ENCODE measurements around the gene MPZL1. TPM values are rescaled to one million over a fixed set of nuclear protein-coding genes. Genes with fewer than 3 reads are reported as not detected.

Gene MPZL1
- total and polyA plus RNA-seq, 4 donors = 11.3 to 26.1 (median 16.8) TPM

- TF ChIP-seq FOXA2 (IDR thresholded peaks at IDR 0.05) (no peak), MAX (IDR thresholded peaks at IDR 0.05) (no peak), GABPA (IDR thresholded peaks at IDR 0.05 in 1 of 2, conservative IDR thresholded peaks at IDR 0.05 in 1 of 2) (no peak), YY1 (IDR thresholded peaks at IDR 0.05) (no peak), NR2F2 (IDR thresholded peaks at IDR 0.05) (no peak), EGR1 (IDR thresholded peaks at IDR 0.05; ENCODE audit: low read depth in 2 of 2) (no peak), RAD21 (IDR thresholded peaks at IDR 0.05) (no peak)
- TF ChIP-seq, protein P1, sequence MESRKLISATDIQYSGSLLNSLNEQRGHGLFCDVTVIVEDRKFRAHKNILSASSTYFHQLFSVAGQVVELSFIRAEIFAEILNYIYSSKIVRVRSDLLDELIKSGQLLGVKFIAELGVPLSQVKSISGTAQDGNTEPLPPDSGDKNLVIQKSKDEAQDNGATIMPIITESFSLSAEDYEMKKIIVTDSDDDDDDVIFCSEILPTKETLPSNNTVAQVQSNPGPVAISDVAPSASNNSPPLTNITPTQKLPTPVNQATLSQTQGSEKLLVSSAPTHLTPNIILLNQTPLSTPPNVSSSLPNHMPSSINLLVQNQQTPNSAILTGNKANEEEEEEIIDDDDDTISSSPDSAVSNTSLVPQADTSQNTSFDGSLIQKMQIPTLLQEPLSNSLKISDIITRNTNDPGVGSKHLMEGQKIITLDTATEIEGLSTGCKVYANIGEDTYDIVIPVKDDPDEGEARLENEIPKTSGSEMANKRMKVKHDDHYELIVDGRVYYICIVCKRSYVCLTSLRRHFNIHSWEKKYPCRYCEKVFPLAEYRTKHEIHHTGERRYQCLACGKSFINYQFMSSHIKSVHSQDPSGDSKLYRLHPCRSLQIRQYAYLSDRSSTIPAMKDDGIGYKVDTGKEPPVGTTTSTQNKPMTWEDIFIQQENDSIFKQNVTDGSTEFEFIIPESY (IDR thresholded peaks at IDR 0.05) = no peak
- TF ChIP-seq, protein P2, sequence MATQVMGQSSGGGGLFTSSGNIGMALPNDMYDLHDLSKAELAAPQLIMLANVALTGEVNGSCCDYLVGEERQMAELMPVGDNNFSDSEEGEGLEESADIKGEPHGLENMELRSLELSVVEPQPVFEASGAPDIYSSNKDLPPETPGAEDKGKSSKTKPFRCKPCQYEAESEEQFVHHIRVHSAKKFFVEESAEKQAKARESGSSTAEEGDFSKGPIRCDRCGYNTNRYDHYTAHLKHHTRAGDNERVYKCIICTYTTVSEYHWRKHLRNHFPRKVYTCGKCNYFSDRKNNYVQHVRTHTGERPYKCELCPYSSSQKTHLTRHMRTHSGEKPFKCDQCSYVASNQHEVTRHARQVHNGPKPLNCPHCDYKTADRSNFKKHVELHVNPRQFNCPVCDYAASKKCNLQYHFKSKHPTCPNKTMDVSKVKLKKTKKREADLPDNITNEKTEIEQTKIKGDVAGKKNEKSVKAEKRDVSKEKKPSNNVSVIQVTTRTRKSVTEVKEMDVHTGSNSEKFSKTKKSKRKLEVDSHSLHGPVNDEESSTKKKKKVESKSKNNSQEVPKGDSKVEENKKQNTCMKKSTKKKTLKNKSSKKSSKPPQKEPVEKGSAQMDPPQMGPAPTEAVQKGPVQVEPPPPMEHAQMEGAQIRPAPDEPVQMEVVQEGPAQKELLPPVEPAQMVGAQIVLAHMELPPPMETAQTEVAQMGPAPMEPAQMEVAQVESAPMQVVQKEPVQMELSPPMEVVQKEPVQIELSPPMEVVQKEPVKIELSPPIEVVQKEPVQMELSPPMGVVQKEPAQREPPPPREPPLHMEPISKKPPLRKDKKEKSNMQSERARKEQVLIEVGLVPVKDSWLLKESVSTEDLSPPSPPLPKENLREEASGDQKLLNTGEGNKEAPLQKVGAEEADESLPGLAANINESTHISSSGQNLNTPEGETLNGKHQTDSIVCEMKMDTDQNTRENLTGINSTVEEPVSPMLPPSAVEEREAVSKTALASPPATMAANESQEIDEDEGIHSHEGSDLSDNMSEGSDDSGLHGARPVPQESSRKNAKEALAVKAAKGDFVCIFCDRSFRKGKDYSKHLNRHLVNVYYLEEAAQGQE (IDR thresholded peaks at IDR 0.05) = no peak
- Histone ChIP-seq H3K4me3 (ENCODE audit: low read depth in 1 of 3, low read length in 3 of 3) (no peak overlapping the region), H3K27ac (ENCODE audit: low read depth in 1 of 2, low read length in 2 of 2) (no peak overlapping the region), H3K9me3 (ENCODE audit: control insufficient read depth in 4 of 4, low read length in 3 of 4) (no peaks in the 10 kb centered on the region), H3K27me3 (ENCODE audit: control insufficient read depth in 4 of 4, insufficient read depth in 4 of 4, low read length in 3 of 4) (no peaks in the 10 kb centered on the region), H3K36me3 (ENCODE audit: control insufficient read depth in 4 of 4, insufficient read depth in 3 of 4, low read depth in 1 of 4, low read length in 3 of 4) (peaks cover 0 to 2% (median 0%) of the 10 kb centered on the region in 4 donors), H3K9ac (ENCODE audit: low read depth in 1 of 2, low read length in 2 of 2) (no peak overlapping the region), H3K4me1 (ENCODE audit: control insufficient read depth in 4 of 4, insufficient read depth in 4 of 4, low read length in 3 of 4) (no peaks in the 10 kb centered on the region)
- DNase-seq (ENCODE audit: low spot score) = no peak
- 96% methylated on average over 5 of the region's 5 CpGs for WGBS
Measured at GRCh38 chr1:167764458-167765330, 42.9 kb downstream of the MPZL1 start.

DNA sequence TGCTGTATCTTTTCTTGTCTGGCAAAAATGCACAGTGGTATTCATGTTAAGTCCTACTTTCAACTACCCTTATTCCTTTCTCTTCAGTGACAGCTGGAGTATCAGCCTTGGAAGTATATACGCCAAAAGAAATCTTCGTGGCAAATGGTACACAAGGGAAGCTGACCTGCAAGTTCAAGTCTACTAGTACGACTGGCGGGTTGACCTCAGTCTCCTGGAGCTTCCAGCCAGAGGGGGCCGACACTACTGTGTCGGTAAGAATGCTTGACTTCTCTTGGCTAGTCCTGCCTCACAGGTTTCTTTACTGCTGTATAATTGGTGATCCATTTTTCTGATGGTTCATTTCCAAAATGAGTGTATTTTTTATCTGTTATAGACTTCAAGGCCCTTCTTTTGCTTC lies 43.7 kb downstream of the MPZL1 start:
- Histone ChIP-seq H3K9ac (ENCODE audit: low read depth in 1 of 2, low read length in 2 of 2) (no peak overlapping the region), H3K27ac (ENCODE audit: low read depth in 1 of 2, low read length in 2 of 2) (no peak overlapping the region), H3K27me3 (ENCODE audit: control insufficient read depth in 4 of 4, insufficient read depth in 4 of 4, low read length in 3 of 4) (no peaks in the 10 kb centered on the region), H3K36me3 (ENCODE audit: control insufficient read depth in 4 of 4, insufficient read depth in 3 of 4, low read depth in 1 of 4, low read length in 3 of 4) (peaks cover 0 to 2% (median 0%) of the 10 kb centered on the region in 4 donors), H3K4me1 (ENCODE audit: control insufficient read depth in 4 of 4, insufficient read depth in 4 of 4, low read length in 3 of 4) (no peaks in the 10 kb centered on the region), H3K4me3 (ENCODE audit: low read depth in 1 of 3, low read length in 3 of 3) (no peak overlapping the region), H3K9me3 (ENCODE audit: control insufficient read depth in 4 of 4, low read length in 3 of 4) (no peaks in the 10 kb centered on the region)
- WGBS = 92% methylated on average over 6 of the region's 6 CpGs
- TF ChIP-seq YY1 (IDR thresholded peaks at IDR 0.05) = no peak
- no peak for DNase-seq (ENCODE audit: low spot score)

DNA sequence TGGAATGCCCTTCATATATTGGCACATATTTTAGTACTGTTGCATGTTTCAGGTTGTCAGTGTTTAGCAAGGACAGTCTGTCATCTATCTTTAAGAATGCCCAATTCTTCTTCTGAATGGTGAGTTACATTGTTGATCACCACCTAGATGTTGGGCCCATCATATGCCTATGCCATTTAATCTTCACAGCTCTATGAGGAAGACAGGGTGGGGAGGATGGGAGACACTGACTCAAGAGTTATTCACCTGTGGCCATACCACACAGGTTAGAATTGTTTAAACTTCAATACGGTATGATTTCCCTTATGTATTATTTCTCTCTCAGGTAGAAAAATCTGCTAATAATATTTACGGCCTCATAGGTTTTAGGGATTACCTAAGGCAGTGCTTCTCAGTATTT lies 44.8 kb downstream of the MPZL1 start:
- Histone ChIP-seq H3K36me3 (ENCODE audit: control insufficient read depth in 4 of 4, insufficient read depth in 3 of 4, low read depth in 1 of 4, low read length in 3 of 4) (peaks cover 0 to 2% (median 0%) of the 10 kb centered on the region in 4 donors), H3K27me3 (ENCODE audit: control insufficient read depth in 4 of 4, insufficient read depth in 4 of 4, low read length in 3 of 4) (no peaks in the 10 kb centered on the region), H3K9ac (ENCODE audit: low read depth in 1 of 2, low read length in 2 of 2) (no peak overlapping the region), H3K4me3 (ENCODE audit: low read depth in 1 of 3, low read length in 3 of 3) (no peak overlapping the region), H3K27ac (ENCODE audit: low read depth in 1 of 2, low read length in 2 of 2) (no peak overlapping the region), H3K9me3 (ENCODE audit: control insufficient read depth in 4 of 4, low read length in 3 of 4) (no peaks in the 10 kb centered on the region), H3K4me1 (ENCODE audit: control insufficient read depth in 4 of 4, insufficient read depth in 4 of 4, low read length in 3 of 4) (no peaks in the 10 kb centered on the region)
- WGBS = over 99% methylated on average over 2 of the region's 2 CpGs
- no peak for DNase-seq (ENCODE audit: low spot score)
- TF ChIP-seq GABPA (IDR thresholded peaks at IDR 0.05 in 1 of 2, conservative IDR thresholded peaks at IDR 0.05 in 1 of 2) = no peak
- TF ChIP-seq, protein P3, sequence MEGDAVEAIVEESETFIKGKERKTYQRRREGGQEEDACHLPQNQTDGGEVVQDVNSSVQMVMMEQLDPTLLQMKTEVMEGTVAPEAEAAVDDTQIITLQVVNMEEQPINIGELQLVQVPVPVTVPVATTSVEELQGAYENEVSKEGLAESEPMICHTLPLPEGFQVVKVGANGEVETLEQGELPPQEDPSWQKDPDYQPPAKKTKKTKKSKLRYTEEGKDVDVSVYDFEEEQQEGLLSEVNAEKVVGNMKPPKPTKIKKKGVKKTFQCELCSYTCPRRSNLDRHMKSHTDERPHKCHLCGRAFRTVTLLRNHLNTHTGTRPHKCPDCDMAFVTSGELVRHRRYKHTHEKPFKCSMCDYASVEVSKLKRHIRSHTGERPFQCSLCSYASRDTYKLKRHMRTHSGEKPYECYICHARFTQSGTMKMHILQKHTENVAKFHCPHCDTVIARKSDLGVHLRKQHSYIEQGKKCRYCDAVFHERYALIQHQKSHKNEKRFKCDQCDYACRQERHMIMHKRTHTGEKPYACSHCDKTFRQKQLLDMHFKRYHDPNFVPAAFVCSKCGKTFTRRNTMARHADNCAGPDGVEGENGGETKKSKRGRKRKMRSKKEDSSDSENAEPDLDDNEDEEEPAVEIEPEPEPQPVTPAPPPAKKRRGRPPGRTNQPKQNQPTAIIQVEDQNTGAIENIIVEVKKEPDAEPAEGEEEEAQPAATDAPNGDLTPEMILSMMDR (IDR thresholded peaks at IDR 0.05; ENCODE audit: low read depth, low read length, missing input control) = no peak
- no peak for TF ChIP-seq YY1 (IDR thresholded peaks at IDR 0.05)
- no peak for TF ChIP-seq FOXA1 (IDR thresholded peaks at IDR 0.05)
- TF ChIP-seq SP1 (IDR thresholded peaks at IDR 0.05) = no peak
- TF ChIP-seq HNF4G (IDR thresholded peaks at IDR 0.05) = no peak

Data from liver (tissue), 9 donors.